ENCODE data around the gene ZNF221.

Gene ZNF221

DNA sequence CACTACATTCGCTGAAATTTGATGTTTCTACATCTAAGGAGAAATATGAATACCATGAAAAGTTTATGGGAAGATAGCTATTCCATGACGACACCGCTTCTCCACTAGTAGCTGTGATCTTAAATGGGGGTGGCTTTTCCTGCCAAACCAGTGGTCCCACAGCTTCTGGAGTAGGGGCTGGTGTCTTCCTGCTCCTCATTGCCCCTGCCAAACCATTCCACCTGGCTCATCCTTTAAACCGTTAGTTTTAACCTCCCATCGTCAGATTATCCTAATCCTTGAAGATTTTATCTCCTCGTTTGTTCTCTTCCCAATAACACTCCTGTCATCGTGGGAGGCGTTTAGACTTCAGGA is 51.2 kb downstream of the ZNF221 start:
- TF ChIP-seq, protein P1, sequence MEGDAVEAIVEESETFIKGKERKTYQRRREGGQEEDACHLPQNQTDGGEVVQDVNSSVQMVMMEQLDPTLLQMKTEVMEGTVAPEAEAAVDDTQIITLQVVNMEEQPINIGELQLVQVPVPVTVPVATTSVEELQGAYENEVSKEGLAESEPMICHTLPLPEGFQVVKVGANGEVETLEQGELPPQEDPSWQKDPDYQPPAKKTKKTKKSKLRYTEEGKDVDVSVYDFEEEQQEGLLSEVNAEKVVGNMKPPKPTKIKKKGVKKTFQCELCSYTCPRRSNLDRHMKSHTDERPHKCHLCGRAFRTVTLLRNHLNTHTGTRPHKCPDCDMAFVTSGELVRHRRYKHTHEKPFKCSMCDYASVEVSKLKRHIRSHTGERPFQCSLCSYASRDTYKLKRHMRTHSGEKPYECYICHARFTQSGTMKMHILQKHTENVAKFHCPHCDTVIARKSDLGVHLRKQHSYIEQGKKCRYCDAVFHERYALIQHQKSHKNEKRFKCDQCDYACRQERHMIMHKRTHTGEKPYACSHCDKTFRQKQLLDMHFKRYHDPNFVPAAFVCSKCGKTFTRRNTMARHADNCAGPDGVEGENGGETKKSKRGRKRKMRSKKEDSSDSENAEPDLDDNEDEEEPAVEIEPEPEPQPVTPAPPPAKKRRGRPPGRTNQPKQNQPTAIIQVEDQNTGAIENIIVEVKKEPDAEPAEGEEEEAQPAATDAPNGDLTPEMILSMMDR (IDR thresholded peaks at IDR 0.05), result no peak
- Histone ChIP-seq H3K27me3 (peaks cover 5% of the 10 kb centered on the region), H3K4me3 (ENCODE audit: low read depth in 1 of 2, low read length in 1 of 2) (peak overlapping the region; percentile 82), H3K36me3 (peaks cover under 1% of the 10 kb centered on the region), H3K4me1 (ENCODE audit: control insufficient read depth in 1 of 2, insufficient read depth in 1 of 2, low read depth in 1 of 2, low read length in 1 of 2) (peaks cover 39 to 45% of the 10 kb centered on the region in 2 experiments), H3K9me3 (no peaks in the 10 kb centered on the region), H3K27ac (peak overlapping the region; percentile 84)

DNA sequence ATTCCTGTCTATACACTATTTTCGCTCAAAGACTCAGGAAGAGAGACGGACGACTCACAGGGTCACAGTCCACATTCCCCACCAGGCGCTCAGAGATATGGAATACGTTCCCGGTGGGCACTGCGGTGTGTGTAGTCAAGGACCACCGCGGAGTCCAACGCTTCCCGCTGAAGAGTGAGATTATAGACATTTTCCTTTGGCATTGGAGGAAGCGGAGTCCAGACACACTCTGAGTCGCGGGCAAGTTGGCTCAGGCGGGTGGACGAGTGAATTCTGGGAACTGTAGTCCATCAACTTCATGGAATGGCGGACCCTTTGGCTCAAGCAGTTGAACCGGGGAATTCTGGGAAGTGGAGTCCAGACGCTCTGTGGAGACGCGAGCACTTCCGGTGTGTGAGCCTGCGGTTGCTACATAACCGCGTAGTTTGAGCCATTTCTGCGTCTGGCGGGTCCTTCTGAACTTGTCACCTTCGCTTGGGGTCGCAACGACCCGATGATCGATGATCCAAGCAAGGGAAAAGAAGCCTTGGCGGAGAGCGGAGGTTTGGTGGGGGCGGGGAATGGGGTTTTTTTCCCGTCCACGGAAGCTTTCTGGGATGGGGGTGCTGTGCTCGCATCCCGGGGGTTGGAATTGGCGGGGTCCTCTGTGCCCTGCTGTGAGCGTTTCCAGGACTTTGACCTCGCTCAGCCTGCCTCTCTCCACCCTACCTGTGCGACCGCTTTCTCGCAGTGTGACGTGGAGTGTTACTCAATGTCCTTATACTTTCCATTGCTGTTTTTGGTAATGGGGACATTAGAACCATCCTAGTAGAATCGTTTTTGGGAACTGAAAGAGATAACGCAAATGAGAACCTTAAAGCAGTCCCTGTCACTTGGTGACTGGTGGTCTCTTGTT is 51.8 kb downstream of the ZNF221 start, which contains the start of gene ZNF230:
ZNF230 (plus strand) TSS at position 392 of the 895 bp plus-strand sequence. CDS start 4,122 bp downstream, outside the sequence.
- H3K4me1 ChIP-seq (ENCODE audit: control insufficient read depth in 1 of 2, insufficient read depth in 1 of 2, low read depth in 1 of 2, low read length in 1 of 2), result peaks cover 39 to 45% of the 10 kb centered on the region in 2 experiments
- H3K9me3 ChIP-seq, result peaks cover 4% of the 10 kb centered on the region
- peaks cover 5% of the 10 kb centered on the region for H3K27me3 ChIP-seq
- H3K36me3 ChIP-seq, result peaks cover 7% of the 10 kb centered on the region
- peak within 1 kb of the TSS; percentile 84 for H3K27ac ChIP-seq
- TF ChIP-seq, protein P1 (IDR thresholded peaks at IDR 0.05), result no peak
- peak within 1 kb of the TSS; percentile 82 for H3K4me3 ChIP-seq (ENCODE audit: low read depth in 1 of 2, low read length in 1 of 2)

DNA sequence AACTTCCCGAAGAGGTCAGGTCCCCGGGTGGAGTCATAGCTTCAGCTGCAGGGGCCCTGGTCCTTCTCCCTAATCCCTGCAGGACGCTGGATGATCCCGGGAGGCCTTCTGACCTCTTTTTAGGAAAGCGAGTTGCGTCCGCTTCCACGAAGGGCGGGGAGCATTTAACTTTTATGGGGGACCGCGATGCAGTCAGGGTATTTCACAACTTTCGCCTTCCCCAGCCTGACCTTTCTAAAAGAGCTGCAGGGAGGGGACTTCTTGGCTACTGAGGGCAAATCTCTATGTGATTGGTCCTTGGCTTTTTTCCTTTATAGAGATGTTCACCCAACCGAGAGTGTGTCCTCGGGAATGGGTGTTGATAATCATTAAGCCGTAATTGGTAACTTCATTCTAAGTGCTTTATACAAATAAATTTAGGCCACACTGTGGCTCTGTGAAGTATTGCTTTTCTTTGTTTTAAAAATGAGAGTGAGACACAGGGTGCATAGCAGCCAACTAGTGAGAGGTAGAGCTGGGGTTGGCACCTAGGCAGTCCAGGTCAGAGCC is 52.5 kb downstream of the ZNF221 start:
- peaks cover 39 to 45% of the 10 kb centered on the region in 2 experiments for H3K4me1 ChIP-seq (ENCODE audit: control insufficient read depth in 1 of 2, insufficient read depth in 1 of 2, low read depth in 1 of 2, low read length in 1 of 2)
- peaks cover 5% of the 10 kb centered on the region for H3K27me3 ChIP-seq
- peaks cover 6% of the 10 kb centered on the region for H3K9me3 ChIP-seq
- peaks cover 14% of the 10 kb centered on the region for H3K36me3 ChIP-seq
- H3K4me3 ChIP-seq (ENCODE audit: low read depth in 1 of 2, low read length in 1 of 2), result peak overlapping the region; percentile 82
- H3K27ac ChIP-seq, result peak overlapping the region; percentile 84
- TF ChIP-seq, protein P1 (IDR thresholded peaks at IDR 0.05), result no peak

DNA sequence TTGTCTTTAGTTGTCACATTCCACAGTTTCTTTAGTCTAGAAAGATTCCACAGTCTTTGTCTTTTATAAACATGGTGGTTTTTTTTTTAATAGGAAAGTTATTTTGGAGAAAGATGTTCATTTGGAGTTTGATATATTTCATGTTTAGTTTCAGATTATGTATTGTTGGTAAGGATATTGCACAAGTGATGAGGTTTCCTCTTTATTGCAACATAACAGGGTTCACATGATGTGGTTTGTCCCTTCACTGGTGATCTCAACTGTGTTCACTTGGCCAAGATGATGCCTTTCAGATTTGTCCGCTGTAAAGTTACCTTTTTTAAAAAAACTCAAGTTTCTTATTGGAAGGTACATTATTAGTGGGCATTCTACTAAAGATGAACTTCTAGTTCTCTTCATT is 54.9 kb downstream of the ZNF221 start:
- TF ChIP-seq, protein P1 (IDR thresholded peaks at IDR 0.05), result no peak
- Histone ChIP-seq H3K9me3 (peaks cover 29% of the 10 kb centered on the region), H3K27me3 (no peaks in the 10 kb centered on the region), H3K36me3 (peaks cover 38% of the 10 kb centered on the region), H3K4me3 (ENCODE audit: low read depth in 1 of 2, low read length in 1 of 2) (peak overlapping the region; percentile 33 to 38), H3K4me1 (ENCODE audit: control insufficient read depth in 1 of 2, insufficient read depth in 1 of 2, low read depth in 1 of 2, low read length in 1 of 2) (peaks cover 39 to 45% of the 10 kb centered on the region in 2 experiments), H3K27ac (peak overlapping the region; percentile 83)

DNA sequence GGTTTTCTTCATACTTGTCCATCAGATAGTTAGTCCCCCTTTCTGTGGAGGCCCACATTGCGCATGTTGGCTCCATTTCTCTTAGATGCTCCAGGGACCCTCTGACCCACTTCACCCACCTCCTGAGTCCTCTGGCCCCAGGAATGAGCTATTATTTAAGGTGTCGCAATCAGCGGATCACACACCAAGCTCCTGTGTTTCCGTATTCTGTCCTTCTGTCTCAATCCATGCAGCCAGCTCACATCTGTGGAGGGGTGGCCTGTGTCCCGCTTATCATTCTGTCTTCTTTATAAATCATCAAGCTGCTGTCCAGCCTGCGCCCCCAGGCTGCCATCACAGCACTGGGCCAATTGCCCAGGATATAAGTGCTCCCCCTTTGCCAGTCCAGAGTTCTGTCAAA is 56.4 kb downstream of the ZNF221 start:
- H3K36me3 ChIP-seq, result peaks cover 48% of the 10 kb centered on the region
- no peak overlapping the region for H3K4me3 ChIP-seq (ENCODE audit: low read depth in 1 of 2, low read length in 1 of 2)
- H3K27me3 ChIP-seq, result no peaks in the 10 kb centered on the region
- H3K27ac ChIP-seq, result no peak overlapping the region
- H3K9me3 ChIP-seq, result peaks cover 31% of the 10 kb centered on the region
- TF ChIP-seq, protein P1 (IDR thresholded peaks at IDR 0.05), result no peak
- H3K4me1 ChIP-seq (ENCODE audit: control insufficient read depth in 1 of 2, insufficient read depth in 1 of 2, low read depth in 1 of 2, low read length in 1 of 2), result peaks cover 34 to 39% of the 10 kb centered on the region in 2 experiments
